ENCODE results near the gene GATA2. TPM values are rescaled to one million over a fixed set of nuclear protein-coding genes. Genes with fewer than 3 reads are reported as not detected.

The GATA2 gene
- total RNA-seq, 1 experiment from 2014 or later, result 0.51 TPM

DNA sequence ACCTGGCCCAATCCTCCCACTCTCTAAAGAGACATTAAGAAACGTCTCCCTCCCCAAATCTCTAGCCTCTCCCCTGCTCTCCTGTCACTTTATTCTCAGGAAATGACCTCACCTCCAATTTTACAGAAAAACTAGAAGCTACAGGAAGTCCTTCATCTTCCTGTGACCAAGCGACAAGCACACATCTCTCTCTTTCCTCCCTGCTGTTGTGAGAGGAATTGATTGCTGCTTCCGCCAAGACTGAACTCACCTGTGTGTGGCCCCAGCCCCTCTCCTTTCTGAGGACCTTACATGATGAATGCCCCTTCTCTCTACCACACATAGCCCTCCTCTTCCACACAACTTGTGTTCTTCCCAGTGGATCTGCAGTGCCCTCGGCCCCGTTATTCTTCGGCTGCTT lies 44.5 kb downstream of the GATA2 start:
- CTCF ChIA-PET, result no interaction called here
- H3K9me3 Mint-ChIP-seq (ENCODE audit: unreplicated experiment), result peaks cover 11% of the 10 kb centered on the region
- peaks cover 91% of the 10 kb centered on the region for H3K27me3 Mint-ChIP-seq (ENCODE audit: insufficient read depth, unreplicated experiment)
- no TSS peak for BruUV-seq (replicated peaks)
- no peak for TF ChIP-seq CTCF (IDR thresholded peaks at IDR 0.05; ENCODE audit: unreplicated experiment)
- POLR2A ChIA-PET, result interaction anchor here (0.6 kb wide), 1 partner anchor 26 kb away, joined by 3 read pairs; no protein-coding TSS in a partner anchor
- no peaks in the 10 kb centered on the region for H3K36me3 Mint-ChIP-seq (ENCODE audit: insufficient read depth, unreplicated experiment)
- H3K4me1 Mint-ChIP-seq (ENCODE audit: insufficient read depth, unreplicated experiment), result no peaks in the 10 kb centered on the region
- no peak for DNase-seq (ENCODE audit: unreplicated experiment)
- intact Hi-C loops (cut with micrococcal nuclease), result no loop called here
- H3K4me3 Mint-ChIP-seq (ENCODE audit: unreplicated experiment), result no peak overlapping the region
- H3K27ac Mint-ChIP-seq (ENCODE audit: low read depth, unreplicated experiment), result no peak overlapping the region

- Mint-ChIP-seq H3K9me3 (ENCODE audit: unreplicated experiment) (peaks cover 11% of the 10 kb centered on the region), H3K4me3 (ENCODE audit: unreplicated experiment) (no peak overlapping the region), H3K27ac (ENCODE audit: low read depth, unreplicated experiment) (no peak overlapping the region), H3K36me3 (ENCODE audit: insufficient read depth, unreplicated experiment) (no peaks in the 10 kb centered on the region), H3K27me3 (ENCODE audit: insufficient read depth, unreplicated experiment) (peaks cover 96% of the 10 kb centered on the region), H3K4me1 (ENCODE audit: insufficient read depth, unreplicated experiment) (no peaks in the 10 kb centered on the region)
- ChIA-PET POLR2A (no interaction called here), CTCF (interaction anchor here (0.6 to 0.7 kb wide), 2 partner anchors 269 to 795 kb away, joined by 3 read pairs; no protein-coding TSS in a partner anchor)
- TF ChIP-seq CTCF (IDR thresholded peaks at IDR 0.05; ENCODE audit: unreplicated experiment), result no peak
- no peak for DNase-seq (ENCODE audit: unreplicated experiment)
- BruUV-seq (replicated peaks), result no TSS peak
- intact Hi-C loops (cut with micrococcal nuclease), result no loop called here
Observed at GRCh38 chr3:128447561-128448013, 45.4 kb downstream of the GATA2 start.

DNA sequence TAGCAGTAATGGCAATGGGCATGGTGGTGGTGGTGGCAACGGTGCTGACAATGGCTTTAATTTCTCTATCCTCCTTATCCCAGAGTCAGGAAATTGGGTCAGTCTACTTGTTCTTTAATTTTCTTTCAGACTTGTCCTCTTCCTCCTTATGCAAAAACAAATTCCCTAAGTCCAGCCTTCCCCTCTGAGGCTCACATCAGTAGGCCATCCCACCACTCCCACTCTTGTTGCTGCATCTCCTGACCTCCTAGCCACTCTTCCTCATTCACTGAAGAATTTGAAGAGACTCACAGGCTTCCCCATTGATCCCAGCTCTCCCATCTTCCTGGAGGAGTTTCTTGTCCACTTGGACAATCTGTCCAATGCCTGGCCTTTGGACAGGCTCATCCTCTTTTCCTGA lies 46.2 kb downstream of the GATA2 start:
- POLR2A ChIA-PET, result no interaction called here
- H3K27ac Mint-ChIP-seq (ENCODE audit: low read depth, unreplicated experiment), result no peak overlapping the region
- CTCF ChIA-PET, result interaction anchor here (0.6 kb wide), 1 partner anchor 794 kb away, joined by 3 read pairs; no protein-coding TSS in a partner anchor
- no peak overlapping the region for H3K4me3 Mint-ChIP-seq (ENCODE audit: unreplicated experiment)
- H3K36me3 Mint-ChIP-seq (ENCODE audit: insufficient read depth, unreplicated experiment), result no peaks in the 10 kb centered on the region
- BruUV-seq (replicated peaks), result no TSS peak
- no peak for DNase-seq (ENCODE audit: unreplicated experiment)
- H3K27me3 Mint-ChIP-seq (ENCODE audit: insufficient read depth, unreplicated experiment), result peaks cover 91% of the 10 kb centered on the region
- H3K4me1 Mint-ChIP-seq (ENCODE audit: insufficient read depth, unreplicated experiment), result no peaks in the 10 kb centered on the region
- peaks cover 11% of the 10 kb centered on the region for H3K9me3 Mint-ChIP-seq (ENCODE audit: unreplicated experiment)
- no peak for TF ChIP-seq CTCF (IDR thresholded peaks at IDR 0.05; ENCODE audit: unreplicated experiment)
- intact Hi-C loops (cut with micrococcal nuclease), result no loop called here

DNA sequence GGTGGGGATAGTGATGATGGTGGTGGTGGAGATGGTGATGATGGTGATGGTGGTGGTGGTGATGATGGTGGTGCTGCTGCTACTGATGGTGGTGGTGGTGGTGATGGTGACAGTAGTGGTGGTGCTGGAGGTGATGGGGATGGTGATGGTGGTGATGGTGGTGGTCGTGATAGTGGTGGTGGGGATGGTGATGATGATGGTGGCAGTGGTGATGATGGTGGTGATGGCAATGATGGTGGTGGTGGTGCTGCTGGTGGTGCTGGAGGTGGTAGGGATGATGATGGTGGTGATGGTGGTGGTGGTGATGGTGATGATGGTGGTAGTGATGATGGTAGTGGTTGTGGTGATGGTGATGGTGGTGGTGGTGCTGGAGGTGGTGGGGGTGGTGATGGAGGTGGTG lies 47.6 kb downstream of the GATA2 start:
- ChIA-PET POLR2A (no interaction called here), CTCF (no interaction called here)
- Mint-ChIP-seq H3K27me3 (ENCODE audit: insufficient read depth, unreplicated experiment) (peaks cover 91% of the 10 kb centered on the region), H3K27ac (ENCODE audit: low read depth, unreplicated experiment) (no peak overlapping the region), H3K9me3 (ENCODE audit: unreplicated experiment) (peaks cover 11% of the 10 kb centered on the region), H3K4me3 (ENCODE audit: unreplicated experiment) (no peak overlapping the region), H3K36me3 (ENCODE audit: insufficient read depth, unreplicated experiment) (no peaks in the 10 kb centered on the region), H3K4me1 (ENCODE audit: insufficient read depth, unreplicated experiment) (no peaks in the 10 kb centered on the region)
- no peak for DNase-seq (ENCODE audit: unreplicated experiment)
- intact Hi-C loops (cut with micrococcal nuclease), result no loop called here
- no TSS peak for BruUV-seq (replicated peaks)
- TF ChIP-seq CTCF (IDR thresholded peaks at IDR 0.05; ENCODE audit: unreplicated experiment), result no peak

Data from MCF 10A (cell line).